Kidney glomerular epithelial cell (primary cell): ENCODE measurements around the gene SLC12A7.

Experiments
- DNase-seq: peaks from one replicate; lab custom pipeline; 2025; lab: John Stamatoyannopoulos, UW

Gene SLC12A7

GRCh38 chr5:1077491-1078020, 34.3 kb downstream of the SLC12A7 start:
- no peak for DNase-seq

GRCh38 chr5:1077026-1077425, 34.8 kb downstream of the SLC12A7 start:
- DNase-seq: no peak

GRCh38 chr5:1076406-1076805, 35.5 kb downstream of the SLC12A7 start:
- no peak for DNase-seq

GRCh38 chr5:1075931-1076330, 35.9 kb downstream of the SLC12A7 start:
- no peak for DNase-seq

GRCh38 chr5:1075555-1075881, 36.3 kb downstream of the SLC12A7 start:
- no peak for DNase-seq

- no peak for DNase-seq
Measured at GRCh38 chr5:1074816-1075554, 36.9 kb downstream of the SLC12A7 start.

GRCh38 chr5:1074226-1074625, 37.6 kb downstream of the SLC12A7 start:
- no peak for DNase-seq

GRCh38 chr5:1073239-1074102, 38.4 kb downstream of the SLC12A7 start:
- no peak for DNase-seq

GRCh38 chr5:1069720-1070088, 42.2 kb downstream of the SLC12A7 start:
- no peak for DNase-seq

- DNase-seq: no peak
Measured at GRCh38 chr5:1068895-1069719, 42.8 kb downstream of the SLC12A7 start.

- DNase-seq: no peak
Measured at GRCh38 chr5:1068204-1068894, 43.5 kb downstream of the SLC12A7 start.

- DNase-seq: no peak
Measured at GRCh38 chr5:1067141-1068121, 44.4 kb downstream of the SLC12A7 start.

GRCh38 chr5:1066676-1067075, 45.2 kb downstream of the SLC12A7 start:
- DNase-seq: no peak

GRCh38 chr5:1065891-1066650, 45.8 kb downstream of the SLC12A7 start:
- DNase-seq: no peak

GRCh38 chr5:1065143-1065750, 46.6 kb downstream of the SLC12A7 start:
- no peak for DNase-seq

GRCh38 chr5:1064383-1065142, 47.3 kb downstream of the SLC12A7 start:
- DNase-seq: no peak

GRCh38 chr5:1063661-1064382, 48.0 kb downstream of the SLC12A7 start:
- DNase-seq: no peak
